ENCODE measurements around the gene CHST12. TPM values are rescaled to one million over a fixed set of nuclear protein-coding genes. Genes with fewer than 3 reads are reported as not detected.

CHST12 gene
- total and polyA plus RNA-seq, 10 of the 15 experiments (the other 5 are each of a cell fraction or from before 2014, with no cell fraction given): 0.05 to 14.2 (median 3.3) TPM

GRCh38 chr7:2488272-2488645 lies 84.8 kb downstream of the CHST12 start:
- no peak overlapping the region for H3K9ac ChIP-seq (ENCODE audit: control insufficient read depth, insufficient read depth, low read length)
- whole genome bisulfite sequencing (ENCODE audit: insufficient coverage, insufficient replicate concordance, low lambda C conversion rate, missing lambda C conversion rate): 8% methylated on average over 8 of the region's 8 CpGs
- TF ChIP-seq ZBTB40 (IDR thresholded peaks at IDR 0.05; ENCODE audit: borderline replicate concordance): no peak
- TF ChIP-seq, protein P1, sequence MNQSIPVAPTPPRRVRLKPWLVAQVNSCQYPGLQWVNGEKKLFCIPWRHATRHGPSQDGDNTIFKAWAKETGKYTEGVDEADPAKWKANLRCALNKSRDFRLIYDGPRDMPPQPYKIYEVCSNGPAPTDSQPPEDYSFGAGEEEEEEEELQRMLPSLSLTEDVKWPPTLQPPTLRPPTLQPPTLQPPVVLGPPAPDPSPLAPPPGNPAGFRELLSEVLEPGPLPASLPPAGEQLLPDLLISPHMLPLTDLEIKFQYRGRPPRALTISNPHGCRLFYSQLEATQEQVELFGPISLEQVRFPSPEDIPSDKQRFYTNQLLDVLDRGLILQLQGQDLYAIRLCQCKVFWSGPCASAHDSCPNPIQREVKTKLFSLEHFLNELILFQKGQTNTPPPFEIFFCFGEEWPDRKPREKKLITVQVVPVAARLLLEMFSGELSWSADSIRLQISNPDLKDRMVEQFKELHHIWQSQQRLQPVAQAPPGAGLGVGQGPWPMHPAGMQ (IDR thresholded peaks at IDR 0.05; ENCODE audit: borderline replicate concordance): no peak
- no peak for TF ChIP-seq SREBF1 (IDR thresholded peaks at IDR 0.05; ENCODE audit: low read length)
- no peak for TF ChIP-seq IKZF1 (conservative IDR thresholded peaks at IDR 0.05)
- TF ChIP-seq LARP7 (IDR thresholded peaks at IDR 0.05): no peak
- TF ChIP-seq IRF4 (IDR thresholded peaks at IDR 0.05; ENCODE audit: low read depth, low read length): no peak
- ChIA-PET RAD21 (ENCODE audit: unreplicated experiment) (no interaction called here), CTCF (no interaction called here), POLR2A (no interaction called here), SMC1A (ENCODE audit: uncharacterized antibody, unreplicated experiment) (no interaction called here)
- no peak overlapping the region for H3K27ac ChIP-seq (ENCODE audit: control insufficient read depth, insufficient read depth)
- no peaks in the 10 kb centered on the region for H4K20me1 ChIP-seq (ENCODE audit: control insufficient read depth, insufficient read depth)
- BruUV-seq (replicated peaks): no TSS peak
- no peaks in the 10 kb centered on the region for H3K27me3 ChIP-seq (replicated peaks in 1 of 2; ENCODE audit: control insufficient read depth in 2 of 2, insufficient read depth in 2 of 2, low read length in 1 of 2)
- intact Hi-C loops (cut with micrococcal nuclease; ENCODE audit: unreplicated experiment): no loop called here
- ATAC-seq (no peak), FAIRE-seq (no peak), DNase-seq (ENCODE audit: low read depth, low spot score) (no peak)
- no peak overlapping the region for H2AFZ ChIP-seq (ENCODE audit: control insufficient read depth, low read depth, low read length)
- no peaks in the 10 kb centered on the region; the same call in 2 of the 3 replicates for H3K9me3 ChIP-seq (replicated peaks; ENCODE audit: control insufficient read depth, insufficient read depth, low read length)
- no peak overlapping the region for H3K4me3 ChIP-seq
- no peaks in the 10 kb centered on the region for H3K4me1 ChIP-seq (ENCODE audit: control insufficient read depth, insufficient read depth, low read length)
- H3K36me3 ChIP-seq (ENCODE audit: control insufficient read depth in 2 of 2, insufficient read depth in 2 of 2, low read length in 1 of 2): no peaks in the 10 kb centered on the region
- H3K4me2 ChIP-seq (ENCODE audit: control insufficient read depth, insufficient read depth): no peak overlapping the region
- no peaks in the 10 kb centered on the region for H3K79me2 ChIP-seq (ENCODE audit: control insufficient read depth, insufficient read depth, low read length)
- in situ Hi-C loops (cut with MboI): no loop called here

Data from GM12878 (cell line).